H1 (cell line): ENCODE results near the gene SMYD4. TPM values are rescaled to one million over a fixed set of nuclear protein-coding genes. Genes with fewer than 3 reads are reported as not detected.

ENCODE experiments used
- BACH1 ChIP-seq: IDR thresholded peaks from 2 replicates; pipeline ENCODE4 v1.6.1; 2012; ENCODE audit warnings: low read length, improper control_type of control experiment
- CHD1 ChIP-seq: IDR thresholded peaks from 2 replicates; pipeline ENCODE4 v1.6.1; 2012; ENCODE audit warnings: low read depth, low read length, improper control_type of control experiment
- TBP ChIP-seq: IDR thresholded peaks from 2 replicates; pipeline ENCODE4 v1.6.1; 2011; ENCODE audit warnings: low read depth, low read length, improper control_type of control experiment
- ZNF274 ChIP-seq: IDR thresholded peaks from 2 replicates; pipeline ENCODE4 v1.7.0; 2012; ENCODE audit warnings: low read length, borderline replicate concordance; ENCODE audit errors: extremely low read depth
- polyA plus RNA-seq, 7 experiments: library from polyadenylated mRNA; depleted of rRNA in 3 of 7; stranded (reverse) in 5 of 7; unstranded in 2 of 7; fragments of >200 nt in 5 of 7; fragments of 200-250 nt in 2 of 7; gene quantifications; 1 replicate in 5 of 7; 2 replicates in 1 of 7; 4 replicates in 1 of 7; pipeline versions ENCODE4 v1.2.1 to v1.2.3, GENCODE V29; 2011 to 2013; ENCODE audit warnings: missing spikeins in 2 of 7, mixed read lengths in 2 of 7
- total RNA-seq: library from RNA; stranded (reverse); fragmentation: NEBNext Ultra II Directional; extraction: Animal tissue kit (Norgen Biotek cat#: 25700); gene quantifications from 2 replicates; pipeline ENCODE4 v1.2.1, GENCODE V29; 2021

Gene SMYD4
- total and polyA plus RNA-seq, 2 of the 8 experiments (the other 6 are each of a cell fraction or from before 2014, with no cell fraction given): 10.5 to 23.4 TPM

DNA sequence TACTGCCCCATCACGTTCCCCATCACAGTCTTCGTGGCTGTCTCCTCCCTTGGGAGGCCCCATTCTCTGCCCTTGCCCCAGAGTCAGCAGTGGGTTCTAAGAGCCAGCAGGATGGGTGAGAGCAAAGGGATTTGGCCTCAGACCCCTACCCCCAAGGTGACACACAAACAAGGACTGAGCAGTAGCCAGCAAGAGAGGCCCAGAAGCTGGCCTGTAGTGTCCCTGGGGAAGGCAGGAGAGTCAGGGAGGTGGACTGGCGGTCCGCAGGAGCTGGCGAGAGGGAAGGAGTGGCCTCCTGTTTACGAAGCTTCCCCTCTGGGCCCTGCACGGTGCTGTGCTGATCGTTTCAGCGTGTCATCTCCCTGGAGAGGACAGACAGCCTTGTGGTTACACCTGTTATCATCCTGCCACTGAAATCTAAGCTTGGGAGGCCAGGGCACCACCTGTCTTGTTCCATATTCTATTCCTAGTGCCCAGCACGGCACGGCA lies 96.8 kb downstream of the SMYD4 start (continued):
- TF ChIP-seq TBP (no peak), BACH1 (no peak), ZNF274 (no peak), CHD1 (no peak)
- TF ChIP-seq, all 59 proteins: peak for 0
